H1 (cell line): ENCODE results near the gene ZSCAN16. TPM values are rescaled to one million over a fixed set of nuclear protein-coding genes. Genes with fewer than 3 reads are reported as not detected.

Experiments used
- BCL11A ChIP-seq, 2 experiments: IDR thresholded peaks; one replicate each; pipeline ENCODE4 v1.6.1; 2011; ENCODE audit warnings: low read depth in 2 of 2, low read length in 2 of 2, mild to moderate bottlenecking in 2 of 2
- CREB1 ChIP-seq: IDR thresholded peaks from 2 replicates; pipeline ENCODE4 v1.6.1; 2012; ENCODE audit warnings: inconsistent platforms
- FOSL1 ChIP-seq: IDR thresholded peaks from 2 replicates; pipeline ENCODE4 v1.6.1; 2011; ENCODE audit warnings: mild to moderate bottlenecking, low read depth, low read length, moderate library complexity; ENCODE audit not compliant: insufficient read depth
- POLR2AphosphoS5 ChIP-seq: IDR thresholded peaks from 2 replicates; pipeline ENCODE4 v1.6.1; 2011; ENCODE audit warnings: low read depth, low read length
- polyA plus RNA-seq, 7 experiments: library from polyadenylated mRNA; depleted of rRNA in 3 of 7; stranded (reverse) in 5 of 7; unstranded in 2 of 7; fragments of >200 nt in 5 of 7; fragments of 200-250 nt in 2 of 7; gene quantifications; 1 replicate in 5 of 7; 2 replicates in 1 of 7; 4 replicates in 1 of 7; pipeline versions ENCODE4 v1.2.1 to v1.2.3, GENCODE V29; 2011 to 2013; ENCODE audit warnings: missing spikeins in 2 of 7, mixed read lengths in 2 of 7
- total RNA-seq: library from RNA; stranded (reverse); fragmentation: NEBNext Ultra II Directional; extraction: Animal tissue kit (Norgen Biotek cat#: 25700); gene quantifications from 2 replicates; pipeline ENCODE4 v1.2.1, GENCODE V29; 2021
- TF ChIP-seq, protein P1 (sequence below): IDR thresholded peaks from 2 replicates; pipeline ENCODE4 v1.6.1; 2011; ENCODE audit warnings: low read length, improper control_type of control experiment

ZSCAN16 gene
- total and polyA plus RNA-seq, 2 of the 8 experiments (the other 6 are each of a cell fraction or from before 2014, with no cell fraction given): 3.6 to 9.4 TPM

DNA sequence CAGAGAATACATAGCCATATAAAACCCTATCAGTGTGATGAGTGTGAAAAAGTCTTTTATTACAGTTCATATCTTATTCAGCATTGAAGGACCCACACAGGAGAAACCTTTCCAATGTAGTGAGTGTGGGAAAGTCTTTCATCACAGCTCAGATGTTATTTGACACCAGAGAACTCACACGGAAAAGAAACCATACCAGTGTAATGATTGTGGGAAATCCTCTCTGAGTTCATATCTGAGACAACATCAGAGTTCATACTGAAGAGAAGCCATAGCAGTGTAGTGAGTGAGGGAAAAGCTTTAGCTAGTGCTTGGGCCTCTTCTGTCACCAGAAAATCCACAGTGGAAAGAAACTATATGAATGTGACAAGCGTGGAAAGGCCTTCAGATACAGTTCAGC is 8.6 kb upstream of the ZSCAN16 start (continued):
- TF ChIP-seq BCL11A (IDR thresholded peaks at IDR 0.05; ENCODE audit: low read depth in 2 of 2, low read length in 2 of 2) (no peak), POLR2AphosphoS5 (no peak), CREB1 (no peak), FOSL1 (no peak)
- TF ChIP-seq, protein P1, sequence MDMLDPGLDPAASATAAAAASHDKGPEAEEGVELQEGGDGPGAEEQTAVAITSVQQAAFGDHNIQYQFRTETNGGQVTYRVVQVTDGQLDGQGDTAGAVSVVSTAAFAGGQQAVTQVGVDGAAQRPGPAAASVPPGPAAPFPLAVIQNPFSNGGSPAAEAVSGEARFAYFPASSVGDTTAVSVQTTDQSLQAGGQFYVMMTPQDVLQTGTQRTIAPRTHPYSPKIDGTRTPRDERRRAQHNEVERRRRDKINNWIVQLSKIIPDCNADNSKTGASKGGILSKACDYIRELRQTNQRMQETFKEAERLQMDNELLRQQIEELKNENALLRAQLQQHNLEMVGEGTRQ: no peak
